RWPE2 (cell line): ENCODE results near the gene NES.

Source experiments
- ATAC-seq: fragments of 200-7000 bp; cut with Tn5 transposase; 3 replicates; pipeline ENCODE4 v1.9.1; 2021; ENCODE audit warnings: low read depth
- DNase-seq: peaks from one replicate; pipeline ENCODE4 v3.0.0-alpha.2; 2020; ENCODE audit warnings: low spot score
- H3K27ac ChIP-seq: fragments of 450-650 bp; 2 replicates; pipeline ENCODE4 v1.5.1; 2017; ENCODE audit warnings: mild to moderate bottlenecking; ENCODE audit not compliant: poor library complexity, severe bottlenecking
- H3K27me3 ChIP-seq: fragments of 250-450 bp; sonication (Bioruptor Pico); 2 replicates; pipeline ENCODE4 v1.5.1; 2021; ENCODE audit warnings: mild to moderate bottlenecking, moderate library complexity; ENCODE audit not compliant: insufficient read depth, poor library complexity, severe bottlenecking
- H3K36me3 ChIP-seq: fragments of 250-450 bp; sonication (Bioruptor Pico); 2 replicates; pipeline ENCODE4 v1.5.1; 2020; ENCODE audit warnings: low read depth, mild to moderate bottlenecking, moderate library complexity
- H3K4me1 ChIP-seq: fragments of 250-450 bp; sonication (Bioruptor Pico); 2 replicates; pipeline ENCODE4 v1.5.1; 2021; ENCODE audit warnings: mild to moderate bottlenecking, moderate library complexity; ENCODE audit not compliant: insufficient read depth, poor library complexity, severe bottlenecking
- H3K4me3 ChIP-seq: fragments of 250-450 bp; sonication (Bioruptor Pico); 2 replicates; pipeline ENCODE4 v1.5.1; 2021; ENCODE audit warnings: mild to moderate bottlenecking, moderate library complexity; ENCODE audit not compliant: severe bottlenecking
- H3K9me3 ChIP-seq: fragments of 250-450 bp; sonication (Bioruptor Pico); 2 replicates; pipeline ENCODE4 v1.5.1; 2021; ENCODE audit warnings: mild to moderate bottlenecking, moderate library complexity; ENCODE audit not compliant: severe bottlenecking
- TF ChIP-seq, protein P1 (sequence below): fragments of 450-650 bp; IDR thresholded peaks from one replicate; pipeline ENCODE4 v1.5.1; 2017; ENCODE audit warnings: mild to moderate bottlenecking, moderate library complexity; ENCODE audit not compliant: poor library complexity, severe bottlenecking

Gene NES

DNA sequence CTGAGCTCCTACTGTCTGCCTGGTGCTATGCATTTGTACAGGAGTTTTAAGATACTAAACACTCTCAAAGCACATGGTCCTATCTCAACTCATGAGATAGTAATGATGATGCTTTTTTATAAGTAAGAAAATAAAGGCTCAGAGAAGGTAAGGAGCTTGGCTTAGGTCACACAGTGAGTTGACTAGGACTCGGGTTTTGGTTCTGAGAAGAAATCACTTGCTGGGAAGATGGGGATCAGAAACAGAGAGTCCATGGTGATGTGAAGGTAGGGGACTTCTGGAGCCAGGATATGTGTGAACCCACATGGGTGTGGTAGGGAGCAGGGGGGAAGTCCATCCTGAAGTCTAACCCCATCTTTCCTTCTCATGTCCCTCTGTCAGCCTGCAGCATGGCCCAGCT is 31.5 kb downstream of the NES start:
- no peak for DNase-seq
- Histone ChIP-seq H3K4me3 (no peak overlapping the region), H3K27ac (no peak overlapping the region), H3K9me3 (no peaks in the 10 kb centered on the region), H3K36me3 (no peaks in the 10 kb centered on the region), H3K4me1 (no peaks in the 10 kb centered on the region), H3K27me3 (peaks cover 74% of the 10 kb centered on the region)
- ATAC-seq, result no peak
- TF ChIP-seq, protein P1, sequence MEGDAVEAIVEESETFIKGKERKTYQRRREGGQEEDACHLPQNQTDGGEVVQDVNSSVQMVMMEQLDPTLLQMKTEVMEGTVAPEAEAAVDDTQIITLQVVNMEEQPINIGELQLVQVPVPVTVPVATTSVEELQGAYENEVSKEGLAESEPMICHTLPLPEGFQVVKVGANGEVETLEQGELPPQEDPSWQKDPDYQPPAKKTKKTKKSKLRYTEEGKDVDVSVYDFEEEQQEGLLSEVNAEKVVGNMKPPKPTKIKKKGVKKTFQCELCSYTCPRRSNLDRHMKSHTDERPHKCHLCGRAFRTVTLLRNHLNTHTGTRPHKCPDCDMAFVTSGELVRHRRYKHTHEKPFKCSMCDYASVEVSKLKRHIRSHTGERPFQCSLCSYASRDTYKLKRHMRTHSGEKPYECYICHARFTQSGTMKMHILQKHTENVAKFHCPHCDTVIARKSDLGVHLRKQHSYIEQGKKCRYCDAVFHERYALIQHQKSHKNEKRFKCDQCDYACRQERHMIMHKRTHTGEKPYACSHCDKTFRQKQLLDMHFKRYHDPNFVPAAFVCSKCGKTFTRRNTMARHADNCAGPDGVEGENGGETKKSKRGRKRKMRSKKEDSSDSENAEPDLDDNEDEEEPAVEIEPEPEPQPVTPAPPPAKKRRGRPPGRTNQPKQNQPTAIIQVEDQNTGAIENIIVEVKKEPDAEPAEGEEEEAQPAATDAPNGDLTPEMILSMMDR, result no peak

DNA sequence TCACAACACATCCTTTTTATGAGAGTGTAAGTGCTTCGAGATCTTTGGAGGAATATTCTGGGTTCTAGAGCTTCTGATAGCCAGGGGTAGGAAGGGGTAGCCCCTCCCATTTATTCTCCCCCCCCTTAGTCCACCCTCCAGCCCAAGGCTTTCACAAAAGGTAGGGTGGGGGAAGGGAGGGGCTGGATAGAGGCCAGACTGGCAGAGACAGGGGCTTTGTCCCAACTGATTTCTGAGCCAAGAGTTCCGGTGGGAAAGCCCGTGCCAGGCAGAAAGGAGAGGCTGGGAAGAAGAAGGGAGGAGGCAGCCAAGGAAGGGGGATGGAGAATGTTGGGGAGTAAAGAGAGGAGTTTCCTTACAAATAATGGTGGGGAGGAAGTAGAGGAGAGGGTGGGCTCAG is 32.2 kb downstream of the NES start:
- Histone ChIP-seq H3K27ac (no peak overlapping the region), H3K4me1 (no peaks in the 10 kb centered on the region), H3K4me3 (no peak overlapping the region), H3K9me3 (no peaks in the 10 kb centered on the region), H3K36me3 (no peaks in the 10 kb centered on the region), H3K27me3 (peaks cover 80% of the 10 kb centered on the region)
- TF ChIP-seq, protein P1, result no peak
- ATAC-seq, result no peak
- no peak for DNase-seq

DNA sequence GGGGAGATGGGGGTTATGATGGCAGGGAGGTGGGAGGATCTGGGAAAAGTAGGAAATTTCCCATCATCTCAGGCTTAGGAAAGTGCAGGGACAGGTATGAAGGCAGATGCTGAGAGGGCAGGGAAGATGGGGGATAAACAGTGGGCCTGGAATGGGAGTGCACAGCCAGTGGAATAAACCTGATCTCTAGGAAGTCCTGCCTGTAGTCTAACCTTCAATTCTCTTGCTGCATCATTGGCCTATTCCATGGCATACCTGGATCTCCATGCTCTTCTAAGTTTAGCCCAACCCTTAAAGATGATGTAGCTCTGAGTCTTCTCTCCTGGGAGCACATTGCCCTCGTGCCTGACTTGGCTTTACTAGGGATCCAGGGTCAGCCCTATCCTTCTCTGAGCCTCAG is 32.6 kb downstream of the NES start:
- Histone ChIP-seq H3K27ac (no peak overlapping the region), H3K9me3 (no peaks in the 10 kb centered on the region), H3K4me3 (no peak overlapping the region), H3K36me3 (no peaks in the 10 kb centered on the region), H3K27me3 (peaks cover 83% of the 10 kb centered on the region), H3K4me1 (no peaks in the 10 kb centered on the region)
- no peak for ATAC-seq
- DNase-seq, result no peak
- TF ChIP-seq, protein P1, result no peak

DNA sequence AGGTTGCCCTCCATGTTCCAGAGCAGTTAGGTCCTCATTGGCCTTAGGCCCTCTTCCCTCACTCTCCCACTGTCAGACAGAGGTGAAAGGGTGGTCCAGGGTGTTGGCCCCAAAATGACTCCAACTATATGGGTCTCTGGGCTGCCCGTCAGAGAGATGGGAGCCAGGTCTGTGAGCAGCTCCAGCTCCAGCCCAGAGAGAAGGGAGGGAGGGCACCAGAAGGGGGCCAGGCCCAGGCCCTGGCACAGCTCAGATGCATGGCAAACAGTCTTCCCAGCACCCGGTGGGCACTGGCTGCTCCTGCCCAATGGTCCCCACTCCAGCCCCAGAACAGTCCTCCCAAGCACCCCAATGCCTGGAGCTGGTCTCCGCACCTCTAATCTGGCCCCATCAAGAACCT is 33.1 kb downstream of the NES start:
- Histone ChIP-seq H3K27me3 (peaks cover 83% of the 10 kb centered on the region), H3K4me3 (no peak overlapping the region), H3K9me3 (no peaks in the 10 kb centered on the region), H3K4me1 (no peaks in the 10 kb centered on the region), H3K36me3 (no peaks in the 10 kb centered on the region), H3K27ac (no peak overlapping the region)
- DNase-seq (no peak), ATAC-seq (no peak)
- TF ChIP-seq, protein P1, result no peak

DNA sequence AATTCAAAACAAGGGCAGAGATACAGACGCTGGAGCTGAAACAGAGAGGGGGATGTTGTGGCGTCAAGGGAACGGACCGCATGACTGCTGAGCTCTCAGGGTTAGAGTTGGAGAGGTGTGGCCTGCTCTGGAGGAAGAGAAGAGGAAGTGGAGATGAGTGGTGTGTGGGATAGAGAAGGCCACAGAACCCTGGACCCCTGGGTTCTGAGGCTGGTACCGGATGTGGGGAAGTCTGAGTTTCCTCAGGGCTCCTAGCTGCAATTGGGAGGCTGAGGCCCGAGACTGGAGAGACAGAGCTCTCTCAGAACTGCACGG is 33.5 kb downstream of the NES start:
- no peak for DNase-seq
- TF ChIP-seq, protein P1, result no peak
- Histone ChIP-seq H3K9me3 (no peaks in the 10 kb centered on the region), H3K27me3 (peaks cover 84% of the 10 kb centered on the region), H3K36me3 (no peaks in the 10 kb centered on the region), H3K27ac (no peak overlapping the region), H3K4me1 (no peaks in the 10 kb centered on the region), H3K4me3 (no peak overlapping the region)
- no peak for ATAC-seq
